Measurements from ENCODE around the gene TUBB3. TPM values are rescaled to one million over a fixed set of nuclear protein-coding genes. Genes with fewer than 3 reads are reported as not detected.

Gene TUBB3
- total RNA-seq, 1 donor from 2014 or later, result 541 TPM

- no peaks in the 10 kb centered on the region for H3K27me3 Mint-ChIP-seq (ENCODE audit: low read depth)
- DNase-seq (ENCODE audit: low read depth, low spot score), result peak; percentile 71
- H3K4me3 Mint-ChIP-seq, result no peak overlapping the region
- H3K9me3 Mint-ChIP-seq, result no peaks in the 10 kb centered on the region
- TF ChIP-seq, protein P1, sequence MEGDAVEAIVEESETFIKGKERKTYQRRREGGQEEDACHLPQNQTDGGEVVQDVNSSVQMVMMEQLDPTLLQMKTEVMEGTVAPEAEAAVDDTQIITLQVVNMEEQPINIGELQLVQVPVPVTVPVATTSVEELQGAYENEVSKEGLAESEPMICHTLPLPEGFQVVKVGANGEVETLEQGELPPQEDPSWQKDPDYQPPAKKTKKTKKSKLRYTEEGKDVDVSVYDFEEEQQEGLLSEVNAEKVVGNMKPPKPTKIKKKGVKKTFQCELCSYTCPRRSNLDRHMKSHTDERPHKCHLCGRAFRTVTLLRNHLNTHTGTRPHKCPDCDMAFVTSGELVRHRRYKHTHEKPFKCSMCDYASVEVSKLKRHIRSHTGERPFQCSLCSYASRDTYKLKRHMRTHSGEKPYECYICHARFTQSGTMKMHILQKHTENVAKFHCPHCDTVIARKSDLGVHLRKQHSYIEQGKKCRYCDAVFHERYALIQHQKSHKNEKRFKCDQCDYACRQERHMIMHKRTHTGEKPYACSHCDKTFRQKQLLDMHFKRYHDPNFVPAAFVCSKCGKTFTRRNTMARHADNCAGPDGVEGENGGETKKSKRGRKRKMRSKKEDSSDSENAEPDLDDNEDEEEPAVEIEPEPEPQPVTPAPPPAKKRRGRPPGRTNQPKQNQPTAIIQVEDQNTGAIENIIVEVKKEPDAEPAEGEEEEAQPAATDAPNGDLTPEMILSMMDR (conservative IDR thresholded peaks at IDR 0.05), result peak; percentile 89
- H3K36me3 Mint-ChIP-seq (ENCODE audit: low read depth), result peaks cover 23% of the 10 kb centered on the region
- peaks cover 2% of the 10 kb centered on the region for H3K4me1 Mint-ChIP-seq
- H3K27ac Mint-ChIP-seq (ENCODE audit: unreplicated experiment), result no peak overlapping the region
Measured at GRCh38 chr16:89909777-89910716, 13.1 kb upstream of the TUBB3 start.

DNA sequence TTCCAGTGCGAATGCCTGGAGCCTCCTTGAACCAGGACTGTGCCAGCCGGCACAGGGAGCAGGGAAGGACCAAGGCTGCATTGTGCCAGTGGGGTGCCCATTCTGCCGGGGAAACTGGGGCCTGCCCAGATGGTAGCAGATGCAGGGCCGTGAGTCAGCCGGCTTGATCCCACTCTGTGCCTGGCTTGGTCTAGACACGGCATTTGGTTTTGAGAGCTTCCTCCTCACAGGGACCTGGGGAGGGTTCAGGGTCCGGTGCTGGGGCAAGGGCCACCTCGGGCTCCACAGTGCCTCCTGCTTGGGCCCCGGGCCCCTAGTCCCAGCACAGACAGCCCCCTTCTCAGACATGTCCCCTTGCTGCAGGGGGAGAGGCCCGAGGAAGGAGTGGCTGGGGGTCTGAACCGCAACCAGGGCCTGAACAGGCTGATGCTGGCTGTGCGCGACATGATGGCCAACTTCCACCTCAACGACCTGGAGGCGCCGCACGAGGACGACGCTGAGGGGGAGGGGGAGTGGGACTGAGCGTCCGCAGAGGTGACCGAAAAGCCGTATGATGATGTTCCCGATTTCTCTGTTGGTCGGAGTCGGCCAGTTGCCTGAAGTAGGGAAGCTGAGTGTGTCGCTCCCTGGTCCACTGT lies 12.3 kb upstream of the TUBB3 start:
- no peak overlapping the region for H3K4me3 Mint-ChIP-seq

DNA sequence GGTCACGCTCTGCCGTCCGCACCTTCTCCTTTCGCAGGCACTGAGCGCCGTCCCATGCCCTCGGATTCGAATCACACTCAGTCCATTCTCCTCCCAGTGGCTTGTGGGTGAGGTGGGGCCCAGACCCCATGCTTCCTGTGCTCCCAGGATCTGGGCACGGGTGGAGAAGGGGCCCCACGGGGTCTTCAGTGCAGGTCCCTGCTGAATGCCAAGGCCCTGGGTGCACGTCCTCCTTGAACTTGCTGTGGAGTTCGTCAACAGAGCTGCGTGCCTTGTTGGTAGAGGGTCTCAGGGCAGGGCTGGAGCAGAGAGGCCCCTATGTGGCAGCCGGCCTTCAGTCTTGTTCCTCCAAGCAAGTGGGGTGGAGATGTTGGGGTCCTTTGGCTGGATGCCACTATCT lies 11.8 kb upstream of the TUBB3 start:
- no peaks in the 10 kb centered on the region for H3K9me3 Mint-ChIP-seq
- TF ChIP-seq, protein P1 (conservative IDR thresholded peaks at IDR 0.05), result no peak
- H3K4me1 Mint-ChIP-seq, result peaks cover 13% of the 10 kb centered on the region
- no peak overlapping the region for H3K4me3 Mint-ChIP-seq
- DNase-seq (ENCODE audit: low read depth, low spot score), result no peak
- no peak overlapping the region for H3K27ac Mint-ChIP-seq (ENCODE audit: unreplicated experiment)
- no peaks in the 10 kb centered on the region for H3K27me3 Mint-ChIP-seq (ENCODE audit: low read depth)
- H3K36me3 Mint-ChIP-seq (ENCODE audit: low read depth), result peaks cover 14% of the 10 kb centered on the region

More for the DNA sequence above, 12.3 kb upstream of the TUBB3 start:
- H3K9me3 Mint-ChIP-seq, result no peaks in the 10 kb centered on the region
- DNase-seq (ENCODE audit: low read depth, low spot score), result no peak
- no peak overlapping the region for H3K27ac Mint-ChIP-seq (ENCODE audit: unreplicated experiment)
- peaks cover 19% of the 10 kb centered on the region for H3K36me3 Mint-ChIP-seq (ENCODE audit: low read depth)
- TF ChIP-seq, protein P1 (conservative IDR thresholded peaks at IDR 0.05), result no peak
- H3K27me3 Mint-ChIP-seq (ENCODE audit: low read depth), result no peaks in the 10 kb centered on the region
- H3K4me1 Mint-ChIP-seq, result peaks cover 8% of the 10 kb centered on the region

GRCh38 chr16:89912143-89912542 lies 11.0 kb upstream of the TUBB3 start:
- Mint-ChIP-seq H3K27ac (ENCODE audit: unreplicated experiment) (no peak overlapping the region), H3K4me1 (peaks cover 13% of the 10 kb centered on the region), H3K9me3 (no peaks in the 10 kb centered on the region), H3K4me3 (no peak overlapping the region), H3K36me3 (ENCODE audit: low read depth) (peaks cover 7% of the 10 kb centered on the region), H3K27me3 (ENCODE audit: low read depth) (no peaks in the 10 kb centered on the region)
- no peak for DNase-seq (ENCODE audit: low read depth, low spot score)
- TF ChIP-seq, protein P1 (conservative IDR thresholded peaks at IDR 0.05), result no peak

GRCh38 chr16:89912627-89913026 lies 10.5 kb upstream of the TUBB3 start:
- H3K36me3 Mint-ChIP-seq (ENCODE audit: low read depth), result peaks cover 7% of the 10 kb centered on the region
- no peaks in the 10 kb centered on the region for H3K27me3 Mint-ChIP-seq (ENCODE audit: low read depth)
- H3K9me3 Mint-ChIP-seq, result no peaks in the 10 kb centered on the region
- no peak for DNase-seq (ENCODE audit: low read depth, low spot score)
- H3K27ac Mint-ChIP-seq (ENCODE audit: unreplicated experiment), result peak overlapping the region; percentile 35
- H3K4me3 Mint-ChIP-seq, result no peak overlapping the region
- TF ChIP-seq, protein P1 (conservative IDR thresholded peaks at IDR 0.05), result no peak
- peaks cover 15% of the 10 kb centered on the region for H3K4me1 Mint-ChIP-seq
